ENCODE data around the gene TKTL1. TPM values are rescaled to one million over a fixed set of nuclear protein-coding genes. Genes with fewer than 3 reads are reported as not detected.
A peak's percentile ranks its signal among the peaks of the same experiment; 100 is the strongest.

The TKTL1 gene
- total RNA-seq, 2 donors from 2014 or later: not detected

DNA sequence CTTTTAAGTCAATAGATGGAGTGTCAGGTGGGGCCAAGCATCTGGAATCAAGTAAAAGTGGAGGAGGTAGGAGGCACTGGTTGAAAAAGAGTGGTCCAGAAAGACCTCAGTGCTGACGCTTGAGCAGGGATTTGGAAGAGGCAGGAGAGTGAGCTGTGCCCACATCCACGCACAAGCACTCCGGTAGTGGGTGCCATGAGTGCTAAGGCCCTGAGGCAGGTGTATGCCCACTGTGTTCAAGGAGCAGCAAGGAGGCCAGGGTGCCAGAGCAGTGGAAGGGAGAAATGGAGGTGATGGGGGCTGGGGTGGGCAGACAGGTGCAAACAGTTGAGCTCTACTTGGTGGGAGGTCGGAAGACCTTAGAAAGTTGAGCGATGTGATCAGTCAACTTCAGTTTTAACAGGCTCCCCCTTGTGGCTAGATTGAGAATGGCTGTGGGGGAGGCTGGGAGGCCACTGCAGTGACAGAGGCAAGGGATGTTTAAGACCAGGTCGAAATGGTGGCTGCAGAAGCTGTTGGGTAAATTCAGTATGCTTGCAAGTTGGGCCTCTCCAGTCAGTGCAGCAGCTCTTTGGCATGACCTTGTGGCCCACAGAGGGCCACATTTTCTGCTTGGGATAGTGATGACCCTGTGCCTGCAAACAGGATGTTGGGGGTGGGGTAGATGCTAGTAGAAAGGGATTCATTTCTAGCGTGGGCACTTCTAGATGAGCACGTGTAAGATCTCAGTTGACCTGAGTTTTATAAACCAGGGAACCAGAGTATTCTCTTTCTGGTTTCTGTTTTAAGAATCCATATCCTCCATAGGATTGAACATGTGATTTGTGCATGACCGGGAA lies 12.7 kb downstream of the TKTL1 start:
- ATAC-seq (peak; percentile 40), DNase-seq (peak; percentile 62 to 71 (median 66))
- H3K4me1 ChIP-seq: no peaks in the 10 kb centered on the region
- H3K36me3 ChIP-seq (replicated peaks in 1 of 2; ENCODE audit: insufficient read depth in 1 of 2, low read depth in 2 of 2): no peaks in the 10 kb centered on the region
- WGBS, 2 donors: 37 to 53% methylated on average over 7 to 9 of the region's 9 CpGs
- TF ChIP-seq POLR2A (IDR thresholded peaks at IDR 0.05): no peak
- TF ChIP-seq, protein P1, sequence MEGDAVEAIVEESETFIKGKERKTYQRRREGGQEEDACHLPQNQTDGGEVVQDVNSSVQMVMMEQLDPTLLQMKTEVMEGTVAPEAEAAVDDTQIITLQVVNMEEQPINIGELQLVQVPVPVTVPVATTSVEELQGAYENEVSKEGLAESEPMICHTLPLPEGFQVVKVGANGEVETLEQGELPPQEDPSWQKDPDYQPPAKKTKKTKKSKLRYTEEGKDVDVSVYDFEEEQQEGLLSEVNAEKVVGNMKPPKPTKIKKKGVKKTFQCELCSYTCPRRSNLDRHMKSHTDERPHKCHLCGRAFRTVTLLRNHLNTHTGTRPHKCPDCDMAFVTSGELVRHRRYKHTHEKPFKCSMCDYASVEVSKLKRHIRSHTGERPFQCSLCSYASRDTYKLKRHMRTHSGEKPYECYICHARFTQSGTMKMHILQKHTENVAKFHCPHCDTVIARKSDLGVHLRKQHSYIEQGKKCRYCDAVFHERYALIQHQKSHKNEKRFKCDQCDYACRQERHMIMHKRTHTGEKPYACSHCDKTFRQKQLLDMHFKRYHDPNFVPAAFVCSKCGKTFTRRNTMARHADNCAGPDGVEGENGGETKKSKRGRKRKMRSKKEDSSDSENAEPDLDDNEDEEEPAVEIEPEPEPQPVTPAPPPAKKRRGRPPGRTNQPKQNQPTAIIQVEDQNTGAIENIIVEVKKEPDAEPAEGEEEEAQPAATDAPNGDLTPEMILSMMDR (IDR thresholded peaks at IDR 0.05): peak; percentile 54 to 66 (median 59)
- no peaks in the 10 kb centered on the region for H3K9me3 ChIP-seq
- no peaks in the 10 kb centered on the region for H3K27me3 ChIP-seq
- no peak overlapping the region for H3K4me3 ChIP-seq
- intact Hi-C loops (cut with DNase I): no loop called here
- no peak overlapping the region for H3K27ac ChIP-seq

DNA sequence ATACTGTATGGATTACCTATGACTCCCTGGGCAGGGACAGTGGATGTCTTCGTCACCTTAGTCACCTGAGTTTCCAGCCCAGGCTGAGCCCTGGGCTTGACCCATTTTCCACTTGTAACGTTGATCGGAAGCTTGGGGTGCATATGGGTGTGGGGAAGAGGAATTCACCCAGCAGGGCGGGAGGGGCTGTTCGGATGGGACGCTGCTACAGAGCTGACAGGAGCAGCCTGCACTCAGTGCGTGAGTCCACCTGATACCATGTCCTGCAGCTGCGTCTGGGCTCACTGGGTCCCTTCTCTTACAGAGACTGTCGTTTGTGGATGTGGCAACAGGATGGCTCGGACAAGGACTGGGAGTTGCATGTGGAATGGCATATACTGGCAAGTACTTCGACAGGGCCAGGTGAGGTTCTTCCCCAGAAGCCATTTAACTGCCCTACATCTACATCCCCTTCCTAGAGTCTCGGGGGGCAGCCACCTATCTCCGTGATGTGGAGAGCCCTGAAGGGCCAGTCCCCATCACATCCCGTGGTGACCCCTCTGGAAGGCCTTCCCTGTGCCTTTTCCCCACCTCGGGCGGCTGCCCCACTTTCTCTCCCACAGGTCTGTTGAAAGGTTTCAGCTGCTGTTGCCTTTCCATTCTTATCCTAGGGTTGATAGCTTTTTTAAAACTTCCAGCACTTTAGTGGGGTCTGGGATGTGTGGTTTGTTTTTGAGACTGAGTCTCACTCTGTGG lies 13.6 kb downstream of the TKTL1 start:
- ATAC-seq (no peak), DNase-seq (no peak)
- Histone ChIP-seq H3K27me3 (no peaks in the 10 kb centered on the region), H3K4me1 (no peaks in the 10 kb centered on the region), H3K9me3 (no peaks in the 10 kb centered on the region), H3K36me3 (replicated peaks in 1 of 2; ENCODE audit: insufficient read depth in 1 of 2, low read depth in 2 of 2) (no peaks in the 10 kb centered on the region), H3K27ac (no peak overlapping the region), H3K4me3 (no peak overlapping the region)
- intact Hi-C loops (cut with DNase I): no loop called here
- TF ChIP-seq POLR2A (IDR thresholded peaks at IDR 0.05): no peak
- TF ChIP-seq, protein P1 (IDR thresholded peaks at IDR 0.05): no peak
- 54 to 64% methylated on average over 8 to 16 of the region's 16 CpGs for WGBS, 2 donors

DNA sequence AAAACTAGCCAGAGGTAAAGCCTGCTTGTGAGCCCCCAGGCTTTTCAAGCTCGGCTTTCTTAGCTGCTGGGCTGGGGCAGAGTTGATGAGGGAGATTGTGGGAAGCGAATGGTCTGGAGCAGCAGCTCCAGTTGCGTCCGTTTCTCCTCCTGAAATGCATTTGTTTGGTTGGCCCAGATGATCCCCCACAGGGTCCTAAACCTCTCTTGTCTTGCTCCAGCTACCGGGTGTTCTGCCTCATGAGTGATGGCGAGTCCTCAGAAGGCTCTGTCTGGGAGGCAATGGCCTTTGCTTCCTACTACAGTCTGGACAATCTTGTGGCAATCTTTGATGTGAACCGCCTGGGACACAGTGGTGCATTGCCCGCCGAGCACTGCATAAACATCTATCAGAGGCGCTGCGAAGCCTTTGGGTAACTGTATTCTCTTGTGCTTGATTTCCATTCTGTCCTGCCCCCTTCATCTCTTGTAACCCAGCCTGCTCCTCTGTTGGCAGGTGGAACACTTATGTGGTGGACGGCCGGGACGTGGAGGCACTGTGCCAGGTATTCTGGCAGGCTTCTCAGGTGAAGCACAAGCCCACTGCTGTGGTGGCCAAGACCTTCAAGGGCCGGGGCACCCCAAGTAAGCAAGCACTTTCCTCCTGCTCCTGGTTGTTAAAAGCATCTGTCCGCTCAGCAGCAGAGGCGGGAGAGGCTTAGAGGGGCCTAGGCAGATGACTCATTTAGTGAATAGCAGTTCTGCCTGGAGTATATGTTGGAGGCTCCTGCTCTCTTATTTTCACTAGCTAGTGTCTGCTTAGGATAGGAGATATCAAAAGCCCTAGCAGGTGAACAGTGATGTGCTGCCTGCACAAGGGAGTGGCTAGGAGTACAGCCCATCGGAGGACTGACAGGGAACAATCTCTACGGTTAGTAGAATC lies 15.3 kb downstream of the TKTL1 start:
- no peaks in the 10 kb centered on the region for H3K9me3 ChIP-seq
- no peaks in the 10 kb centered on the region for H3K4me1 ChIP-seq
- intact Hi-C loops (cut with DNase I): no loop called here
- 70 to 89% methylated on average over 5 to 11 of the region's 19 CpGs for WGBS, 2 donors
- H3K4me3 ChIP-seq: no peak overlapping the region
- H3K27me3 ChIP-seq: no peaks in the 10 kb centered on the region
- TF ChIP-seq, protein P1 (IDR thresholded peaks at IDR 0.05): no peak
- no peak for TF ChIP-seq POLR2A (IDR thresholded peaks at IDR 0.05)
- H3K27ac ChIP-seq: no peak overlapping the region
- DNase-seq (no peak), ATAC-seq (no peak)
- no peaks in the 10 kb centered on the region for H3K36me3 ChIP-seq (replicated peaks in 1 of 2; ENCODE audit: insufficient read depth in 1 of 2, low read depth in 2 of 2)

DNA sequence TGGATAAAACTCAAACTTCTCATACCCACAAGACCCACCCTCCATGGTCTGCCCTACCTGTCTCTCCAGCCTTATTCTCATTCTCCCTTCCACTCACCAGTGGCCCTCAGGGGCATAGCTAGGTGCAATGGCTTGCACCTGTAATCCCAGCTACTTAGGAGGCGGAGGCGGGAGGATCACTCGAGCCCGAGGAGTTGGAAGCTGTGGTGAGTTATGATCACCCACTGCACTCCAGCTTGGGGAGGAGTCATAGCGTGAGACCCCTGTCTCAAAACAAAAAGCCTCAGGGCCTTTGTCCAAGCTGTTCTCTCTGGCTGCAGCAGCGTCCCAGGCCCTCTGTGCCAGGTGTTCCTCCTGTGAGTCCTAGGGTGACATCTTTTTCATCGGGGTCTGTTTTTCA lies 16.5 kb downstream of the TKTL1 start:
- no peaks in the 10 kb centered on the region for H3K27me3 ChIP-seq
- no peak for TF ChIP-seq POLR2A (IDR thresholded peaks at IDR 0.05)
- TF ChIP-seq, protein P1 (IDR thresholded peaks at IDR 0.05): no peak
- no peaks in the 10 kb centered on the region for H3K4me1 ChIP-seq
- intact Hi-C loops (cut with DNase I): no loop called here
- no peaks in the 10 kb centered on the region for H3K9me3 ChIP-seq
- no peak overlapping the region for H3K4me3 ChIP-seq
- DNase-seq (no peak), ATAC-seq (no peak)
- WGBS, 2 donors: 81 to 82% methylated on average over 5 of the region's 7 CpGs
- no peak overlapping the region for H3K27ac ChIP-seq
- no peaks in the 10 kb centered on the region for H3K36me3 ChIP-seq (replicated peaks in 1 of 2; ENCODE audit: insufficient read depth in 1 of 2, low read depth in 2 of 2)

All from body of pancreas (tissue), 4 donors.